HepG2 (cell line): Measurements from ENCODE around the gene RAP2C. TPM values are rescaled to one million over a fixed set of nuclear protein-coding genes. Genes with fewer than 3 reads are reported as not detected.

Source experiments
- ATAC-seq: fragments of 200-7000 bp; cut with Tn5 transposase; 3 replicates; pipeline ENCODE4 v1.9.1; 2020; ENCODE audit warnings: mild to moderate bottlenecking, moderate library complexity
- BruUV-seq: library from RNA; stranded (reverse); fragments of 400-500 nt; replicated peaks from 2 replicates; lab custom pipeline; 2021; lab: Mats Ljungman, UMichigan
- CTCF ChIA-PET: fragments of 300-600 bp; formaldehyde crosslinking; extraction: SDS; loops from one replicate; lab custom pipeline; 2021; ENCODE audit warnings: low total read pairs, inconsistent platforms, low intra/inter-chr PET ratio; lab: Yijun Ruan, JAX
- POLR2A ChIA-PET: fragments of 350-600 bp; sonication (Branson Sonifier 250); formaldehyde crosslinking; loops from one replicate; lab custom pipeline; 2020; ENCODE audit warnings: antibody characterized with exemption, inconsistent platforms; lab: Yijun Ruan, JAX
- DNase-seq: peaks from one replicate; pipeline ENCODE4 v3.0.0-alpha.2; 2015; ENCODE audit warnings: low spot score
- FAIRE-seq: peaks from 3 replicates; lab custom pipeline; 2011; peaks lifted over from hg19 to GRCh38; lab: Jason Lieb, UNC
- H2AFZ ChIP-seq: one replicate; pipeline ENCODE4 v1.6.1; 2011; ENCODE audit warnings: low read length, inconsistent platforms
- H3K27ac ChIP-seq: fragments of 300-600 bp; 3 replicates; pipeline ENCODE4 v1.8.0; 2011; ENCODE audit warnings: mixed run types, mild to moderate bottlenecking, mixed read lengths, low read length, inconsistent platforms; ENCODE audit not compliant: insufficient read depth; ENCODE audit errors: extremely low read length
- H3K27me3 ChIP-seq, 2 experiments: fragments of 200-600 bp in 1 of 2; 2 replicates in 1 of 2; 3 replicates in 1 of 2; pipeline versions ENCODE4 v1.6.0 to v1.8.0; 2011; ENCODE audit warnings: low read length in 2 of 2, mild to moderate bottlenecking in 2 of 2, moderate library complexity in 2 of 2, inconsistent platforms in 1 of 2; ENCODE audit not compliant: insufficient read depth in 2 of 2, control insufficient read depth in 1 of 2
- H3K36me3 ChIP-seq, 2 experiments: fragments of 200-600 bp in 1 of 2; replicated peaks in 1 of 2; 2 replicates in 1 of 2; 3 replicates in 1 of 2; pipeline versions ENCODE4 v1.5.1 to v1.8.0; 2011; ENCODE audit warnings: low read length in 2 of 2, inconsistent platforms in 1 of 2; ENCODE audit not compliant: insufficient read depth in 2 of 2, control insufficient read depth in 1 of 2
- H3K4me1 ChIP-seq: 2 replicates; pipeline ENCODE4 v1.5.1; 2012; ENCODE audit warnings: low read length, inconsistent platforms; ENCODE audit not compliant: insufficient read depth
- H3K4me2 ChIP-seq: 2 replicates; pipeline ENCODE4 v1.6.0; 2011; ENCODE audit warnings: low read depth, low read length, inconsistent platforms
- H3K4me3 ChIP-seq, 3 experiments: fragments of 200-600 bp in 1 of 3; sonication (generic), shearing (Covaris generic) in 1 of 3; replicated peaks in 1 of 3; 2 replicates each; pipeline ENCODE4 v1.5.1; 2011 to 2016; ENCODE audit warnings: low read length in 3 of 3, inconsistent platforms in 2 of 3, low read depth in 2 of 3, mild to moderate bottlenecking in 2 of 3, control low read depth in 1 of 3, mixed read lengths in 1 of 3; ENCODE audit not compliant: insufficient read depth in 1 of 3
- H3K79me2 ChIP-seq: one replicate; pipeline ENCODE4 v1.6.1; 2011; ENCODE audit warnings: low read length, inconsistent platforms; ENCODE audit not compliant: insufficient read depth
- H3K9ac ChIP-seq: 2 replicates; pipeline ENCODE4 v1.6.0; 2011; ENCODE audit warnings: mild to moderate bottlenecking, low read depth, low read length, inconsistent platforms; ENCODE audit not compliant: insufficient read depth
- H3K9me3 ChIP-seq: 2 replicates; pipeline ENCODE4 v1.5.1; 2012; ENCODE audit warnings: mild to moderate bottlenecking, low read length
- H4K20me1 ChIP-seq: 2 replicates; pipeline ENCODE4 v1.6.0; 2011; ENCODE audit warnings: inconsistent platforms, mild to moderate bottlenecking, low read length, moderate library complexity; ENCODE audit not compliant: insufficient read depth
- KDM4B ChIP-seq: sonication (generic); formaldehyde crosslinking; IDR thresholded peaks from 2 replicates; pipeline ENCODE4 v1.4.0; 2020; ENCODE audit warnings: missing genetic modification reagents
- KMT2B ChIP-seq: IDR thresholded peaks from 2 replicates; pipeline ENCODE4 v1.6.1; 2016; ENCODE audit warnings: missing genetic modification reagents, missing compliant biosample characterization
- MLLT10 ChIP-seq: sonication (generic); formaldehyde crosslinking; IDR thresholded peaks from 2 replicates; pipeline ENCODE4 v1.4.0; 2020; ENCODE audit warnings: missing genetic modification reagents
- NR2F6 ChIP-seq, 2 experiments: IDR thresholded peaks; 2 replicates each; pipeline ENCODE4 v1.6.1; 2016; ENCODE audit warnings: antibody characterized with exemption in 1 of 2, mild to moderate bottlenecking in 1 of 2
- PAX8 ChIP-seq: sonication (generic); formaldehyde crosslinking; IDR thresholded peaks from 2 replicates; pipeline ENCODE4 v1.8.0; 2022; ENCODE audit warnings: mild to moderate bottlenecking, missing genetic modification reagents, borderline replicate concordance
- PLRG1 ChIP-seq: fragments of 450-650 bp; conservative IDR thresholded peaks from 2 replicates; pipeline ENCODE4 v1.6.1; 2016
- TEAD2 ChIP-seq: sonication (generic); formaldehyde crosslinking; IDR thresholded peaks from 2 replicates; pipeline ENCODE4 v1.9.0; 2021; ENCODE audit warnings: missing genetic modification reagents
- ZBTB26 ChIP-seq: IDR thresholded peaks from 2 replicates; pipeline ENCODE4 v1.6.1; 2016; ENCODE audit warnings: missing compliant biosample characterization, missing genetic modification reagents, borderline replicate concordance
- ZBTB8A ChIP-seq: sonication (generic); formaldehyde crosslinking; IDR thresholded peaks from 2 replicates; pipeline ENCODE4 v1.4.0; 2020; ENCODE audit warnings: mild to moderate bottlenecking, low read depth, missing genetic modification reagents, borderline replicate concordance
- ZNF235 ChIP-seq: sonication (generic); formaldehyde crosslinking; IDR thresholded peaks from 2 replicates; pipeline ENCODE4 v1.8.1; 2023; ENCODE audit warnings: mild to moderate bottlenecking, missing genetic modification reagents, borderline replicate concordance
- ZNF850 ChIP-seq: sonication (generic); formaldehyde crosslinking; conservative IDR thresholded peaks from 2 replicates; pipeline ENCODE4 v1.9.0; 2021; ENCODE audit warnings: mild to moderate bottlenecking, missing genetic modification reagents
- WGBS: methylation state at CpG from one replicate; pipeline ENCODE4 v1.1.6; 2017; ENCODE audit warnings: low lambda C conversion rate; 5-methylcytosine and 5-hydroxymethylcytosine counted together
- in situ Hi-C: cut with HindIII; loops from 2 replicates; pipeline ENCODE4 v1.10.0; 2017; ENCODE audit warnings: low pct_unique_long_range_greater_than_20kb; ENCODE audit not compliant: extremely low pct_ligation_motif_present
- intact Hi-C: fragments of 100-400 bp; cut with micrococcal nuclease; formaldehyde crosslinking; loops from one replicate; pipeline ENCODE4 v1.10.0; 2022; ENCODE audit not compliant: unreplicated experiment
- polyA plus RNA-seq, 8 experiments: library from polyadenylated mRNA; depleted of rRNA in 3 of 8; stranded (reverse) in 7 of 8; unstranded in 1 of 8; fragments of >200 nt; fragmentation: Illumina TruSeq in 4 of 8; extraction: Trizol in 4 of 8; gene quantifications; 2 replicates each; pipeline versions ENCODE4 v1.2.1 to v1.2.3, GENCODE V29; 2011 to 2016; ENCODE audit warnings: low read depth in 4 of 8, missing spikeins in 1 of 8, mixed read lengths in 1 of 8; ENCODE audit not compliant: insufficient read depth in 1 of 8
- total RNA-seq, 5 experiments: library from RNA; depleted of rRNA; stranded (reverse); fragments of >200 nt; fragmentation: Illumina TruSeq; extraction: Trizol; gene quantifications; 2 replicates each; pipeline ENCODE4 v1.2.3, GENCODE V29; 2016; ENCODE audit warnings: low read depth in 1 of 5

RAP2C gene
- total and polyA plus RNA-seq, 2 of the 13 experiments (the other 11 are each of a cell fraction or from before 2014, with no cell fraction given) = 8.0 to 28.5 TPM

GRCh38 chrX:132193872-132194574, 25.2 kb downstream of the RAP2C start:
- in situ Hi-C loops = no loop called here
- H3K4me3 ChIP-seq = no peak overlapping the region
- H3K79me2 ChIP-seq = no peaks in the 10 kb centered on the region
- no peak for FAIRE-seq
- CTCF ChIA-PET = no interaction called here
- no peaks in the 10 kb centered on the region for H3K36me3 ChIP-seq
- TF ChIP-seq NR2F6 (IDR thresholded peaks at IDR 0.05) (no peak), NR2F6 (CRISPR knock-in tag; IDR thresholded peaks at IDR 0.05) (no peak), ZNF235 (CRISPR knock-in tag) (no peak), MLLT10 (CRISPR knock-in tag) (no peak), PLRG1 (no peak), ZBTB8A (CRISPR knock-in tag) (no peak), ZNF850 (no peak), PAX8 (CRISPR knock-in tag) (no peak), TEAD2 (CRISPR knock-in tag) (no peak), KMT2B (CRISPR knock-in tag) (no peak), ZBTB26 (CRISPR knock-in tag) (no peak), KDM4B (CRISPR knock-in tag) (no peak)
- no peak overlapping the region for H2AFZ ChIP-seq
- intact Hi-C loops = no loop called here
- DNase-seq = no peak
- H3K4me2 ChIP-seq = no peak overlapping the region
- no peak overlapping the region for H3K9ac ChIP-seq
- no TSS peak for BruUV-seq
- H3K9me3 ChIP-seq = no peaks in the 10 kb centered on the region
- WGBS = 76% methylated on average over 7 of the region's 29 CpGs
- H4K20me1 ChIP-seq = no peaks in the 10 kb centered on the region
- no peak for ATAC-seq
- no peak overlapping the region for H3K27ac ChIP-seq
- H3K27me3 ChIP-seq = no peaks in the 10 kb centered on the region
- no peaks in the 10 kb centered on the region for H3K4me1 ChIP-seq
- POLR2A ChIA-PET = no interaction called here
